Liver (tissue), 9 donors: ENCODE data around the gene ARSJ. TPM values are rescaled to one million over a fixed set of nuclear protein-coding genes. Genes with fewer than 3 reads are reported as not detected.

ENCODE experiments used
- DNase-seq: peaks from one replicate; pipeline ENCODE4 v3.0.0-alpha.2; 2017; ENCODE audit warnings: low spot score
- H3K27ac ChIP-seq, 2 donors: one replicate each; pipeline ENCODE4 v1.7.0; 2013; ENCODE audit warnings: inconsistent platforms in 2 of 2, low read length in 2 of 2, control low read depth in 1 of 2, low read depth in 1 of 2, mild to moderate bottlenecking in 1 of 2
- H3K27me3 ChIP-seq, 4 donors: one replicate each; pipeline versions ENCODE4 v1.6.1 to v1.7.0; 2013; ENCODE audit warnings: low read length in 3 of 4, inconsistent platforms in 1 of 4, mild to moderate bottlenecking in 1 of 4, moderate library complexity in 1 of 4; ENCODE audit not compliant: control insufficient read depth in 4 of 4, insufficient read depth in 4 of 4
- H3K36me3 ChIP-seq, 4 donors: one replicate each; pipeline versions ENCODE4 v1.6.1 to v1.7.0; 2013; ENCODE audit warnings: low read length in 3 of 4, mild to moderate bottlenecking in 3 of 4, low read depth in 1 of 4, moderate library complexity in 1 of 4; ENCODE audit not compliant: control insufficient read depth in 4 of 4, insufficient read depth in 3 of 4
- H3K4me1 ChIP-seq, 4 donors: one replicate each; pipeline versions ENCODE4 v1.6.1 to v1.7.0; 2013; ENCODE audit warnings: low read length in 3 of 4, mild to moderate bottlenecking in 3 of 4, moderate library complexity in 1 of 4; ENCODE audit not compliant: control insufficient read depth in 4 of 4, insufficient read depth in 4 of 4
- H3K4me3 ChIP-seq, 3 donors: one replicate each; pipeline versions ENCODE4 v1.6.1 to v1.7.0; 2013; ENCODE audit warnings: low read length in 3 of 3, control low read depth in 1 of 3, low read depth in 1 of 3, mild to moderate bottlenecking in 1 of 3
- H3K9ac ChIP-seq, 2 donors: one replicate each; pipeline ENCODE4 v1.7.0; 2013; ENCODE audit warnings: low read length in 2 of 2, mild to moderate bottlenecking in 2 of 2, moderate library complexity in 2 of 2, control low read depth in 1 of 2, low read depth in 1 of 2
- H3K9me3 ChIP-seq, 4 donors: one replicate each; pipeline versions ENCODE4 v1.6.1 to v1.7.0; 2013; ENCODE audit warnings: low read length in 3 of 4; ENCODE audit not compliant: control insufficient read depth in 4 of 4
- ATF3 ChIP-seq: IDR thresholded peaks from 2 replicates; pipeline ENCODE4 v1.6.1; 2016; ENCODE audit warnings: antibody characterized with exemption
- CTCF ChIP-seq: fragments of 150-350 bp; IDR thresholded peaks from 2 replicates; pipeline ENCODE4 v1.5.1; 2017; ENCODE audit warnings: improper control_type of control experiment, low read depth, low read length; ENCODE audit not compliant: missing input control
- FOXA2 ChIP-seq: IDR thresholded peaks from 2 replicates; pipeline ENCODE4 v1.6.1; 2016; ENCODE audit warnings: antibody characterized with exemption
- GABPA ChIP-seq, 2 donors: IDR thresholded peaks in 1 of 2; conservative IDR thresholded peaks in 1 of 2; 2 replicates each; pipeline ENCODE4 v1.6.1; 2016; ENCODE audit warnings: antibody characterized with exemption in 2 of 2, mild to moderate bottlenecking in 1 of 2, moderate library complexity in 1 of 2
- HNF4A ChIP-seq, 2 donors: conservative IDR thresholded peaks; 2 replicates each; pipeline ENCODE4 v1.6.1; 2016; ENCODE audit warnings: antibody characterized with exemption in 2 of 2, mild to moderate bottlenecking in 2 of 2
- HNF4G ChIP-seq: IDR thresholded peaks from 2 replicates; pipeline ENCODE4 v1.6.1; 2016; ENCODE audit warnings: antibody characterized with exemption
- JUND ChIP-seq, 2 donors: IDR thresholded peaks; 2 replicates each; pipeline ENCODE4 v1.6.1; 2016; ENCODE audit warnings: antibody characterized with exemption in 2 of 2
- MAX ChIP-seq: IDR thresholded peaks from 2 replicates; pipeline ENCODE4 v1.6.1; 2016; ENCODE audit warnings: antibody characterized with exemption
- NR2F2 ChIP-seq: IDR thresholded peaks from 2 replicates; pipeline ENCODE4 v1.6.1; 2016; ENCODE audit warnings: antibody characterized with exemption
- REST ChIP-seq: IDR thresholded peaks from 2 replicates; pipeline ENCODE4 v1.6.1; 2016; ENCODE audit warnings: antibody characterized with exemption, mild to moderate bottlenecking
- RXRA ChIP-seq, 2 donors: IDR thresholded peaks; 2 replicates each; pipeline ENCODE4 v1.6.1; 2017 to 2018; ENCODE audit warnings: antibody characterized with exemption in 2 of 2, mild to moderate bottlenecking in 1 of 2
- SP1 ChIP-seq: IDR thresholded peaks from 2 replicates; pipeline ENCODE4 v1.6.1; 2018; ENCODE audit warnings: antibody characterized with exemption, mild to moderate bottlenecking
- TAF1 ChIP-seq: conservative IDR thresholded peaks from 2 replicates; pipeline ENCODE4 v1.6.1; 2016; ENCODE audit warnings: antibody characterized with exemption, mild to moderate bottlenecking
- YY1 ChIP-seq: IDR thresholded peaks from 2 replicates; pipeline ENCODE4 v1.6.1; 2016; ENCODE audit warnings: antibody characterized with exemption, mild to moderate bottlenecking
- WGBS: extraction: QIAGEN DNeasy Blood & Tissue Kit; methylation state at CpG from one replicate; pipeline ENCODE4 v1.1.7; 2013; 5-methylcytosine and 5-hydroxymethylcytosine counted together
- polyA plus RNA-seq, 2 donors: library from polyadenylated mRNA; stranded (reverse) in 1 of 2; unstranded in 1 of 2; fragments of 200-250 nt in 1 of 2; fragments of >200 nt in 1 of 2; fragmentation: Nextera tagmentation in 1 of 2; extraction: Ambion mirVana in 1 of 2; gene quantifications; one replicate each; pipeline versions ENCODE4 v1.2.1 to v1.2.3, GENCODE V29; 2013 to 2015
- total RNA-seq, 2 donors: library from RNA; depleted of rRNA; stranded (reverse); fragments of >200 nt; gene quantifications; one replicate each; pipeline ENCODE4 v1.2.3, GENCODE V29; 2014
- donor health status: healthy.
- donor health status: healthy.
- donor health status: healthy.
- donor health status: healthy.
- donor health status: healthy.

Gene ARSJ
- total and polyA plus RNA-seq, 4 donors, result 0.56 to 1.8 (median 0.95) TPM

GRCh38 chr4:113880240-113881028 lies 99.0 kb downstream of the ARSJ start:
- Histone ChIP-seq H3K4me1 (no peaks in the 10 kb centered on the region), H3K4me3 (no peak overlapping the region), H3K27ac (no peak overlapping the region), H3K9ac (no peak overlapping the region), H3K36me3 (no peaks in the 10 kb centered on the region), H3K27me3 (no peaks in the 10 kb centered on the region), H3K9me3 (no peaks in the 10 kb centered on the region)
- WGBS, result 20% methylated on average over 3 of the region's 3 CpGs
- no peak for DNase-seq
- TF ChIP-seq REST, result no peak
- no peak for TF ChIP-seq TAF1
- no peak for TF ChIP-seq SP1
- TF ChIP-seq HNF4A (conservative IDR thresholded peaks at IDR 0.05), result no peak
- TF ChIP-seq GABPA (IDR thresholded peaks at IDR 0.05 in 1 of 2, conservative IDR thresholded peaks at IDR 0.05 in 1 of 2), result no peak
- no peak for TF ChIP-seq MAX
- no peak for TF ChIP-seq YY1
- TF ChIP-seq RXRA (IDR thresholded peaks at IDR 0.05), result no peak
- no peak for TF ChIP-seq ATF3
- TF ChIP-seq HNF4G, result no peak
- TF ChIP-seq JUND (IDR thresholded peaks at IDR 0.05), result no peak

GRCh38 chr4:113878668-113879067 lies 100.8 kb downstream of the ARSJ start:
- no peaks in the 10 kb centered on the region for H3K36me3 ChIP-seq
- WGBS, result 40% methylated on average over 3 of the region's 3 CpGs
- H3K4me1 ChIP-seq, result no peaks in the 10 kb centered on the region
- no peak for DNase-seq
- no peaks in the 10 kb centered on the region for H3K9me3 ChIP-seq
- H3K9ac ChIP-seq, result no peak overlapping the region
- no peak overlapping the region for H3K27ac ChIP-seq
- H3K4me3 ChIP-seq, result no peak overlapping the region
- TF ChIP-seq NR2F2 (no peak), HNF4A (conservative IDR thresholded peaks at IDR 0.05) (no peak), SP1 (no peak), CTCF (no peak), TAF1 (no peak), MAX (no peak), JUND (IDR thresholded peaks at IDR 0.05) (no peak), ATF3 (no peak), FOXA2 (no peak), RXRA (IDR thresholded peaks at IDR 0.05) (no peak), YY1 (no peak)
- no peaks in the 10 kb centered on the region for H3K27me3 ChIP-seq
